TTC549 (cell line): ENCODE measurements around the gene VDAC1.
"Not testable (repeated sequence)": the region's sequence is repeated elsewhere in the genome, so short reads cannot be mapped to it uniquely, and the experiment has no call there.

Experiments used
- FAIRE-seq: peaks from 2 replicates; lab custom pipeline; 2012; peaks lifted over from hg19 to GRCh38; lab: Jason Lieb, UNC

The VDAC1 gene

GRCh38 chr5:133994990-133995333, 9.8 kb downstream of the VDAC1 start:
- no peak for FAIRE-seq

- FAIRE-seq = no peak
Observed at GRCh38 chr5:133994297-133994989, 10.3 kb downstream of the VDAC1 start.

- FAIRE-seq = no peak
Observed at GRCh38 chr5:133993185-133993936, 11.4 kb downstream of the VDAC1 start.

- no peak for FAIRE-seq
Observed at GRCh38 chr5:133992429-133993155, 12.2 kb downstream of the VDAC1 start.

GRCh38 chr5:133991171-133991910, 13.4 kb downstream of the VDAC1 start:
- no peak for FAIRE-seq

- no peak for FAIRE-seq
Observed at GRCh38 chr5:133990396-133990795, 14.4 kb downstream of the VDAC1 start.

- no peak for FAIRE-seq
Observed at GRCh38 chr5:133985540-133986180, 19.1 kb downstream of the VDAC1 start.

- no peak for FAIRE-seq
Observed at GRCh38 chr5:133983674-133984073, 21.1 kb downstream of the VDAC1 start.

- FAIRE-seq = no peak
Observed at GRCh38 chr5:133981714-133982113, 23.1 kb downstream of the VDAC1 start.

GRCh38 chr5:133980652-133981051, 24.1 kb downstream of the VDAC1 start:
- FAIRE-seq = no peak

- FAIRE-seq = no peak
Observed at GRCh38 chr5:133978943-133979342, 25.8 kb downstream of the VDAC1 start.

GRCh38 chr5:133977858-133978257, 26.9 kb downstream of the VDAC1 start:
- FAIRE-seq = no peak

- no peak for FAIRE-seq
Observed at GRCh38 chr5:133977161-133977787, 27.5 kb downstream of the VDAC1 start.

- FAIRE-seq = not testable (repeated sequence)
Observed at GRCh38 chr5:133975546-133975945, 29.2 kb downstream of the VDAC1 start.

GRCh38 chr5:133974142-133974541, 30.6 kb downstream of the VDAC1 start:
- FAIRE-seq = no peak

GRCh38 chr5:133970325-133970909, 34.4 kb downstream of the VDAC1 start:
- no peak for FAIRE-seq

- FAIRE-seq = no peak
Observed at GRCh38 chr5:133969654-133970324, 35.0 kb downstream of the VDAC1 start.

GRCh38 chr5:133968204-133968980, 36.4 kb downstream of the VDAC1 start, which contains the start of gene C5orf15:
Gene C5orf15 (minus strand): TSS chr5:133968625. CDS start chr5:133968584, 41 bp downstream.
- FAIRE-seq = peak; percentile 89

GRCh38 chr5:133967698-133968203, 37.0 kb downstream of the VDAC1 start:
- FAIRE-seq = no peak
